Measurements from ENCODE around the gene RXRG.

Gene RXRG

GRCh38 chr1:165449131-165449530 lies 4.2 kb upstream of the RXRG start:
- no peak for DNase-seq (ENCODE audit: low spot score)

DNA sequence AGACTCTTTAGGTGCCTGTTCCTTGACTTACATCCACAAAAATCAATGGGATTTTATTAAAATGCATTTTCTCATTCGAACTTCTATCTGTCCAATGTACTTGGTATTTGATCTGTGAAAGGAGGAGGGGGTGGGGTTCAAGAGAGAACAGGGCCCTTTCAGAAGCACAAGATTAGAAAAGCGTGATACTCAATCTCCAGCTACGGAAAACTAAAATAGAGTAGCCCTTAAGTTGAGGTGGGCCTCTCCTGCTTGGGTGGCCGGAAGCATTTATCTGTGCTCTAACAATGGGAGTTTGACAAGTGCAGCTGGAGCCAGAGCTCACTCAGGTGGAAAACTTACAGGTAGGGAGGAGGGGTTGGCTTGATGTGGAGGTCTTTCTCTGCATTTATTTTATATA lies 462 bp upstream of the RXRG start:
- no peak for DNase-seq (ENCODE audit: low spot score)

DNA sequence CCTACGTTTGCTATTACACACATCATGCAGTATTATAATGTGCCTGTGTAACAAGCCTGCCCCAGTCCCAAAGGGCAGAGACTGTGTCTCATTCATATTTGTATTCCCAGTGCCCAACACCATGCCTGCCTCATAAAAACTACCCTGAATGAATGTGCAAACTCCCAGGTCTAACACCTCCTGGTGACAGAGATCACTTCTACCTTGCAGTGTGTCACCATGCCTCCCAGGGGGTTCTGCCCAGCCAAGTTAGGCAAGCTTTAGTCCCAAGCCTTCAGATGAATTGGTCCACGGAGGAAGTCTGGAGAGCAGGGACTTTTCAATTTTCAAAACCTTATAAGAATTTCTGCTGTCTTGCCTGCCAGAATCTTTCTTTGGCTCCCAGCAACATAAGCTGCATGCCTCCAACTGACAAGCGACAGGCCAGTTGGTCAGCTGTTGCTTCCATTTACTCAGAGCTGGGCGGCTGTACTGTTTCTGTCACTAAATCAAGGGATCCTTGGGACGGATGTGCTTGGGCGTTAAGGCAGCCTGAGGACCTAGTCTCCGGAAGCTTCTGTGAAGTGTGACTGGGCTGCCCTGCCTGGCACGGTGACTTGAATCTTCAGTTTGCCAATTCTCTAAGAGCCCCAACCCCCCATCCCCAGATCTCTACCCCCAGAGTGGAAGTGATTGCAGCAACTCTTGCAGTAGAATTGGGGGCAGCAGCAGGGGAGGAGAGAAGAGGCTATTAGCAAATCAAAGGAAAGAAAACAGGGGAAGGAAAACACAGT lies 1.2 kb downstream of the RXRG start:
- no peak for DNase-seq (ENCODE audit: low spot score)

DNA sequence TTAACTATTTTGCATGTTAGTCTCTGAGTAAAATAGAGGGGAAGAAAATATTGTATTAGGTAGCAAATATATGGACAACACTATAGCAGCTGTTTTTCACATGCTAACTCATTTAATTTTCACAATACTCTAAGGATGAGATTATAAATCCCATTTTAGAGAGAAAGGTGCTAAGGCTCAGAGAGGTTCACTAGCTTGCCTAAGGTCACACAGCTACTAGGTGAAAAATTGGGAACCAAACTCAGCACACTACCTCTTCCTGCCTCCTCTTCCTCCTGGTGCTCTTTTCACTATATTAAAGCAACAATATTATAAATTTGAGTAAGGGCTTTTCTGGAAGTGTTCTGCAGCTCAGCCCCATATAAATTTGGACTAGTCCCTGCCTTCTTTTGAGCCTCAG lies 2.3 kb downstream of the RXRG start:
- no peak for DNase-seq (ENCODE audit: low spot score)

- DNase-seq (ENCODE audit: low spot score) = no peak
These were observed 2.9 kb downstream of the RXRG start for GRCh38 chr1:165442053-165442452.

DNA sequence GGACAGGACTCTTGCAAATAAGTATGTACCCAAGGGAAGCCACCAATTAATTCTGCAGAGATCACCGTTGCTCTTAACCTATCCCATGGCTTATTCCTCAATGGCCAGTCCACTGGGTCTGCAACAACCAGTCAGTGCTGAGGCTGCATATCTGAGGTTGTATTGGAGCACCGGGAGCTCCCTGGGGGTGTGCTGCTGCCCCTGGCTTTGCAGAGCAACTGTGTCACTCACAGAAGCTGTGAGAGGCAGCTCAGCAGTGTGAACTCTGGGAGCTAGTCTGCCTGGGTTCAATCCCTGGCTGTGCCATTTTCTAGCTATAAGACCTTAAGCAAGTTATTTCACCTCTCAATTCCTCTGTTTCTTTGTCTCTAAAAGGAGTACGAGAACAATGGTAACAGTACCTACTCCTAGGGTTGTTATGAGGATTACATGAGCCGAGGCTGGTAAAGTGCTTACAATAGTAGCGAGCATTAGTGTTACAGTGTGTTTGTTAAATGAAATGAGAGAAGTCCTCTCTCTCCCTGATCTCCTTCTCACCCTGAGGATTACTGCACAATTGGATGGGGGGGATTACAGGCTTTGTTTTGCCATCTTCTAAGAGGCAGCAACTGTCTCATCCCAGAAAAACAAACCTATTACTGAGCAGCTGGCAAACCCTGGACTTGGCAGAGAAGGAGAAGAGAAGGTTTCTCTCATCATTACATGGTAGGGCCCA lies 3.6 kb downstream of the RXRG start:
- DNase-seq (ENCODE audit: low spot score) = no peak

GRCh38 chr1:165439330-165439729 lies 5.6 kb downstream of the RXRG start:
- no peak for DNase-seq (ENCODE audit: low spot score)

DNA sequence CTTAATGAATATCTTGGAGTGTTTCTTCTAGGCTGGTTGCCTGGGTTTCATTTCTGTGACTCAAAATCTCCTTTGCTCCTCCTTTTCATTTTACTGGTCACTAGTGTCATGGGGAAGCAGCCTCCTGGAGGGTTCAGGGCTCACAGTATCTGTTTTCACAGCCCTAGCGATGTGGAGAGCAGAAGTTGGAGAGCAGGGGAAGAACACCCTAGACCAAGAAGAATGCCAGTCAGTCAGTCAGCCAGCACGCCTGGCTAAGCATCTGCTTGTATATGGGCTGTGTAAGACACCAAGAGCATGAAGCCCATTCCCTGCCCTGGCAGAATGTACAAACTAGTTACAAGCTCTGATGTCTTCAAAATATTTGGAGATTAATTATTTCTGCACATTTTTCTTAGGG lies 7.9 kb downstream of the RXRG start:
- no peak for DNase-seq (ENCODE audit: low spot score)

- DNase-seq (ENCODE audit: low spot score) = no peak
These were observed 9.1 kb downstream of the RXRG start for GRCh38 chr1:165435801-165436200.

GRCh38 chr1:165434281-165434680 lies 10.6 kb downstream of the RXRG start:
- DNase-seq (ENCODE audit: low spot score) = no peak

GRCh38 chr1:165431079-165431478 lies 13.8 kb downstream of the RXRG start:
- no peak for DNase-seq (ENCODE audit: low spot score)

DNA sequence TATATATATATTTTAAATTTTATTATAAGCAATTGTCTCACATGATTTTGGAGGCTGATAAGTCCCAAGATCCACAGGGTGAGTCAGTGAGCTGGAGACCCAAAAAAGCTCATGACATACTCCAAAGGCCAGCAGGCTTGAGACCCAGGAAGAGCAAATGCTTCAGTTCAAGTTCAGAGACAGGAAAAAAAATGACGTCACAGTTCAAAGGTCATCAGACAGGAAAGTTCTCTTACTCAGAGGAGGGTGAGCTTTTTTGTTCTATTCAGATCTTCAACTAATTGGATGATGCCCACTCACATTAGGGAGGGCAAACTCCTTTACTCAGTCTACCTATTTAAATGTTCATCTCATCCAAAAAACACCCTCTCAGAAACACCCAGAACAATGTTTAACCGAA lies 18.2 kb downstream of the RXRG start:
- no peak for DNase-seq (ENCODE audit: low spot score)

GRCh38 chr1:165425621-165426020 lies 19.3 kb downstream of the RXRG start:
- no peak for DNase-seq (ENCODE audit: low spot score)

GRCh38 chr1:165424454-165425216 lies 20.3 kb downstream of the RXRG start:
- DNase-seq (ENCODE audit: low spot score) = no peak

DNA sequence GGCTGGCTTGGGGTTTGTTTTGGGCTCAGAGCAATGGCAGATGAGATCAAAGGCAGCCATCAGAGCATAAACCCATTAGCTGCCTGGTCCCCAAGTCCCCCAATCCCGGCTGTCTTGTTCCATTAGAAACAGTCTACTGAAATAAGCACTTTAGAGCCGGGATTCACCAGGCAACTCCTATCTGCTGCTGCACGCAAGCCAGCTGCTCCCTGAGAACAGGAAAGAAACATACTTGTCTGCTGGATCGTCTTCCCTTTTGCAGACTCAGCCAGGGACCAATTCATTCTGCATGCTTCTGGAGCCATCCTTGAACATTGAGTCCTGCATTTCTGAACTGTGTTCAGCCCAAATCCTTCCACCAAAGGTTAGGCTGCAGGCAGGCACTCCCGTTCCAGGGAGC lies 21.8 kb downstream of the RXRG start:
- no peak for DNase-seq (ENCODE audit: low spot score)

DNA sequence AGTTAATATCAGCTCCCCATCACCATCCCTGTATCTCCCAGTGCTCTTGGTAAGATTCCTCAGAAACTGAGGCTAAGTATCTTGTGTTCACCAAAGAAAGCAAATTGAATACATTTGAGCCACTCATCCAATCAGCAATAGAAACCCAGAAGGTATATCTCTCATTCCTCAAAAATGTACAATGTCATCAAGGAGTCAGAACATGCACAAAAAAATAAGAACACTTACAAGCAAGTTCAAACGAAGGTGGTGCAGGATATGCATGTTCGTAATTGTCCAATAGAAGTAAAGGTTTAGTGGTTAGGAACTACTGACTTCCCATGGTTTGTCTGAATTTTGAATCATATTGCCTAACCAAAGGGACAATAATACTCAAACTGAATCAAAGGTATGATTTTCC lies 24.3 kb downstream of the RXRG start:
- no peak for DNase-seq (ENCODE audit: low spot score)

- no peak for DNase-seq (ENCODE audit: low spot score)
These were observed 25.1 kb downstream of the RXRG start for GRCh38 chr1:165419839-165420238.

DNA sequence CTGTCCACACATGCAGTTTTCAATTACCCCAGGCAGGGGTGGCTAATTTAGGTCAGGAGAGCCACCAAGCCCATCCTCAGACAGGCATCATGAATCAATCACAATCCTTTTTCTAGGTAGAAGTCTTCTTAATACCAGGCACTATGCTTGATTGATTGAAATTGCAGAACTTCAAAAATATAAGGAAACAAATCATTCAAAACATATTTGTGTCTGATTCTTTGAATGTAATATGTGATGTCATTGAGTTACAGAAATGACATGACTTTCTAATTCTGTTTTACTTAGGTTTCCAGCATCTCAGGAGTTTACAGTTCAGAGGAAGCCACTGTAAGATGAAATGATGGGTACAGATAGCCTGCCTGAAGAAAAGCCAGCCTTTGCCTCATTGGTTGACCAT lies 26.7 kb downstream of the RXRG start:
- DNase-seq (ENCODE audit: low spot score) = no peak

- DNase-seq (ENCODE audit: low spot score) = no peak
These were observed 28.1 kb downstream of the RXRG start for GRCh38 chr1:165416876-165417275.

DNA sequence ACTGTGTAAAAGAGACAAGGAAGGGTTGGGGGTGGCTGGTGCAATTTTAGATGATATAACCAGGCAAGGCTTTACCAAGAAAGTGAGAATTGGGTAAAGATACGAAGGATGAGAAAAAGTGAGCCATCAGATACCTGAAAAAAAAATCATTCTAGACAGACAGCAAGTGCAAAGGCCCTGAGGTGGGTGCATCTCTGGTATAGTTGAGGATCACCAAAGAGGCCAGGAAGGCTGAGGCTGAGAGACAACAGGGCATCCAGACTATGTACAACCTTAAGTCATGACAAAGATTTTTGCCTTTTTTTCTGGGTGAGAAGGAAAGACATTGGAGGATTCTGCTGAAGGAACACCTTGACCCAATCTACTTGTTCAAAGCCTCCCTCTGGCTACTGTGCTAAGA lies 29.9 kb downstream of the RXRG start:
- no peak for DNase-seq (ENCODE audit: low spot score)

DNA sequence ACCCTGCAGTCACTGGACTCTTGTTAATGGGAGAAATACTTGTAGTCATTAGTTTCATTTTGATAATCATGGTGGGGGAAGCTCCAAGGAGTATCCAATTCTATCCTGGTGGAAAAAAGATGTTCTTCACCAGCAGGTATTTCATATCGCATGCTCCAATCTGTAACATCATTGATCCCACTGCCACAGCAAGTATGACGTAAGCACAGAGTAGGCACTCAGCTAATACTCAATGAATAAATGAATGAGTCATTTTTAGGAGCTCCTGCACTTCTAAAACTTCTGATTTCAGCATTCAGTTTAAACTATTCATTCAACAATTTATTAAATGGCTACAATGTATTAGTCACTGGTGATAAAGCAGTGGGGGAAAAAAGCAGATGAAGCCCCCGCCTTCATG lies 30.3 kb downstream of the RXRG start:
- no peak for DNase-seq (ENCODE audit: low spot score)

- no peak for DNase-seq (ENCODE audit: low spot score)
These were observed 33.5 kb downstream of the RXRG start for GRCh38 chr1:165411396-165411795.

Measured in AG08396 (cell line).